Lung (tissue), 12 donors: ENCODE results near the gene GDF11. TPM values are rescaled to one million over a fixed set of nuclear protein-coding genes. Genes with fewer than 3 reads are reported as not detected.

ENCODE experiments used
- ATAC-seq: fragments of 200-7000 bp; cut with Tn5 transposase; one replicate; pipeline ENCODE4 v1.9.1; 2020; ENCODE audit warnings: moderate number of reproducible peaks; ENCODE audit not compliant: insufficient read depth, low FRiP score
- DNase-seq, 3 donors: peaks; one replicate each; pipeline ENCODE4 v3.0.0-alpha.2; 2013 to 2017
- H3K27ac ChIP-seq, 2 donors: one replicate each; pipeline ENCODE4 v1.5.1; 2013; ENCODE audit warnings: mild to moderate bottlenecking in 2 of 2, moderate library complexity in 2 of 2, control low read depth in 1 of 2, inconsistent platforms in 1 of 2, low read depth in 1 of 2, low read length in 1 of 2
- H3K27me3 ChIP-seq, 3 donors: one replicate each; pipeline ENCODE4 v1.5.1; 2013; ENCODE audit warnings: low read length in 2 of 3; ENCODE audit not compliant: control insufficient read depth in 3 of 3, insufficient read depth in 3 of 3
- H3K36me3 ChIP-seq, 4 donors: one replicate each; pipeline ENCODE4 v1.5.1; 2013; ENCODE audit warnings: low read length in 4 of 4, mild to moderate bottlenecking in 1 of 4, moderate library complexity in 1 of 4; ENCODE audit not compliant: control insufficient read depth in 4 of 4, insufficient read depth in 4 of 4
- H3K4me1 ChIP-seq, 5 donors: one replicate each; pipeline ENCODE4 v1.5.1; 2013; ENCODE audit warnings: low read length in 5 of 5, mild to moderate bottlenecking in 2 of 5, moderate library complexity in 1 of 5; ENCODE audit not compliant: control insufficient read depth in 5 of 5, insufficient read depth in 5 of 5
- H3K4me3 ChIP-seq: one replicate; pipeline ENCODE4 v1.5.1; 2013; ENCODE audit warnings: mild to moderate bottlenecking, control low read depth, moderate library complexity
- H3K9ac ChIP-seq, 2 donors: one replicate each; pipeline ENCODE4 v1.5.1; 2013; ENCODE audit warnings: low read length in 2 of 2, control low read depth in 1 of 2; ENCODE audit not compliant: insufficient read depth in 1 of 2
- H3K9me3 ChIP-seq, 4 donors: one replicate each; pipeline ENCODE4 v1.5.1; 2013; ENCODE audit warnings: low read length in 3 of 4, mild to moderate bottlenecking in 1 of 4, moderate library complexity in 1 of 4; ENCODE audit not compliant: control insufficient read depth in 4 of 4, insufficient read depth in 3 of 4
- CTCF ChIP-seq: IDR thresholded peaks from 2 replicates; pipeline ENCODE4 v1.5.1; 2012; ENCODE audit warnings: mild to moderate bottlenecking; ENCODE audit errors: control extremely low read depth, extremely low read depth
- WGBS, 2 donors: extraction: QIAGEN DNeasy Blood & Tissue Kit; methylation state at CpG; one replicate each; pipeline ENCODE4 v1.1.7; 2013; 5-methylcytosine and 5-hydroxymethylcytosine counted together
- polyA plus RNA-seq, 2 donors: library from polyadenylated mRNA; stranded (reverse); fragments of 200-250 nt; gene quantifications; one replicate each; pipeline ENCODE4 v1.2.1, GENCODE V29; 2013
- total RNA-seq, 2 donors: library from RNA; depleted of rRNA in 1 of 2; stranded (reverse); fragments of >200 nt in 1 of 2; gene quantifications; one replicate each; pipeline ENCODE4 v1.2.1, GENCODE V29; 2014 to 2021
- donor health status: control.
- donor health status: control.
- donor health status: Bipolar disorder and iron deficiency.
- donor health status: healthy.
- donor health status: DM: yes; HTN: yes; CAD: no.

GDF11 gene
- total and polyA plus RNA-seq, 4 donors: 0.93 to 8.3 (median 3.2) TPM

- Histone ChIP-seq H3K36me3 (no peaks in the 10 kb centered on the region), H3K27me3 (peaks cover 0 to 9% (median 5%) of the 10 kb centered on the region in 3 donors), H3K4me3 (peak within 1 kb of the TSS; percentile 63), H3K9ac (no peak within 1 kb of the TSS), H3K27ac (peak within 1 kb of the TSS in 1 of 2 donors; percentile 98), H3K9me3 (no peaks in the 10 kb centered on the region), H3K4me1 (peaks cover 0 to 55% (median 6%) of the 10 kb centered on the region in 5 donors)
- DNase-seq: peak in 2 of 3 donors; percentile 40 to 68
- ATAC-seq: peak; percentile 24
- WGBS, 2 donors: 1% methylated on average over 25 to 39 of the region's 39 CpGs
- no peak for TF ChIP-seq CTCF
Measured at GRCh38 chr12:55707841-55708694, 34.9 kb upstream of the GDF11 start, which contains the start of gene ITGA7. Gene ITGA7 (minus strand): TSS chr12:55707904. CDS start chr12:55707682, 222 bp downstream.

DNA sequence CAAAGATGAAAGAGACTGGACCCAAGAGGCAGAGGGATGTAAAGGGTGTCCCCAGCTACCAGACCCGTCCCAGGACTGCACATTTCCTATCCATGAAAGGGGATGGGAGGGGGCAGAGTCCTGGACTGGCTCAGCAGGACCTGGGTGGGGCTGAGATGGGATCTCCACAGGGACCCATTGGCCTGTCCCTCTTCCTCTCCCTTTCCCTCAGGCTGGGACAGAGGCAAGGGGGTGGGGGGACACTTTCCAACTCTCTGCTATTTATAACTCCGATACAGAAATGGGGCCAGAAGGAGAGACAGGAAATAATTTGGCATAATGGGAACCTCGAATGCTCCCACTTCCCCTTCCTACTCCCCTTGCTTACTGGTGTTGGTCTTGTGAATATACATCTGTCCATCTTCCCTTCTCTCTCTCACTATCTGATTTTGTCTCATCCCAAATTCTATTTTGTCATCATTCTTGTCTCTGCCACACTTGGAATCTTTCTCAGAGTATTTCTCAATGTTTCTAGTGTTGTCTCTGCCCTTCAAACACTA, 34.2 kb upstream of the GDF11 start:
- ATAC-seq: no peak
- no peak overlapping the region for H3K4me3 ChIP-seq

GRCh38 chr12:55711786-55712553, 31.0 kb upstream of the GDF11 start:
- H3K36me3 ChIP-seq: no peaks in the 10 kb centered on the region
- no peak for TF ChIP-seq CTCF
- H3K27me3 ChIP-seq: peaks cover 0 to 3% (median 3%) of the 10 kb centered on the region in 3 donors
- H3K4me3 ChIP-seq: no peak overlapping the region
- DNase-seq: peak; percentile 83 to 92 (median 88)
- peaks cover 3 to 44% (median 12%) of the 10 kb centered on the region in 5 donors for H3K4me1 ChIP-seq
- ATAC-seq: no peak
- H3K27ac ChIP-seq: peak overlapping the region; percentile 35 to 85
- H3K9ac ChIP-seq: peak overlapping the region in 1 of 2 donors; percentile 26
- H3K9me3 ChIP-seq: no peaks in the 10 kb centered on the region
- 66 to 73% methylated on average over 4 of the region's 4 CpGs for WGBS, 2 donors

More for the DNA sequence above, 34.2 kb upstream of the GDF11 start:
- peaks cover 0 to 9% (median 5%) of the 10 kb centered on the region in 3 donors for H3K27me3 ChIP-seq
- H3K4me1 ChIP-seq: peaks cover 0 to 53% (median 6%) of the 10 kb centered on the region in 5 donors
- no peak overlapping the region for H3K9ac ChIP-seq
- WGBS, 2 donors: 0 to 11% methylated on average over 3 of the region's 3 CpGs
- H3K9me3 ChIP-seq: no peaks in the 10 kb centered on the region
- H3K36me3 ChIP-seq: no peaks in the 10 kb centered on the region
- no peak for DNase-seq
- no peak for TF ChIP-seq CTCF
- H3K27ac ChIP-seq: peak overlapping the region in 1 of 2 donors; percentile 85
